H9 (cell line): ENCODE results near the gene DOCK9. TPM values are rescaled to one million over a fixed set of nuclear protein-coding genes. Genes with fewer than 3 reads are reported as not detected.

ENCODE experiments used
- DNase-seq: peaks from one replicate; pipeline ENCODE4 v3.0.0-alpha.2; 2017
- H2AFZ ChIP-seq: one replicate; pipeline ENCODE4 v1.6.1; 2013; ENCODE audit warnings: mild to moderate bottlenecking, low read length, control low read depth, moderate library complexity
- H2AK5ac ChIP-seq: 2 replicates; pipeline ENCODE4 v1.6.1; 2013; ENCODE audit warnings: low read length, control low read depth, mixed read lengths; ENCODE audit not compliant: insufficient read length
- H2BK120ac ChIP-seq: one replicate; pipeline ENCODE4 v1.6.1; 2013; ENCODE audit warnings: low read depth, mild to moderate bottlenecking, low read length, control low read depth, inconsistent platforms; ENCODE audit not compliant: poor library complexity, severe bottlenecking
- H2BK12ac ChIP-seq: 2 replicates; pipeline ENCODE4 v1.6.1; 2013; ENCODE audit warnings: low read length, control low read depth, mixed read lengths, low read depth; ENCODE audit not compliant: insufficient read length
- H2BK15ac ChIP-seq: 2 replicates; pipeline ENCODE4 v1.6.1; 2013; ENCODE audit warnings: low read depth, low read length, control low read depth
- H2BK20ac ChIP-seq: one replicate; pipeline ENCODE4 v1.6.1; 2013; ENCODE audit warnings: low read depth, mild to moderate bottlenecking, low read length, control low read depth, inconsistent platforms; ENCODE audit not compliant: poor library complexity, severe bottlenecking
- H2BK5ac ChIP-seq: 2 replicates; pipeline ENCODE4 v1.6.1; 2013; ENCODE audit warnings: low read length, control low read depth, mixed read lengths; ENCODE audit not compliant: insufficient read length
- H3K14ac ChIP-seq: 2 replicates; pipeline ENCODE4 v1.6.1; 2013; ENCODE audit warnings: low read length, control low read depth; ENCODE audit not compliant: insufficient read depth
- H3K18ac ChIP-seq: 2 replicates; pipeline ENCODE4 v1.6.1; 2013; ENCODE audit warnings: low read depth, mild to moderate bottlenecking, mixed read lengths, low read length, control low read depth; ENCODE audit not compliant: insufficient read length
- H3K23ac ChIP-seq: 2 replicates; pipeline ENCODE4 v1.6.1; 2013; ENCODE audit warnings: low read length, control low read depth, mixed read lengths, low read depth; ENCODE audit not compliant: insufficient read length
- H3K23me2 ChIP-seq: 2 replicates; pipeline ENCODE4 v1.6.1; 2013; ENCODE audit warnings: low read depth, mild to moderate bottlenecking, mixed read lengths, low read length, control low read depth; ENCODE audit not compliant: insufficient read length, poor library complexity, severe bottlenecking
- H3K27ac ChIP-seq: 2 replicates; pipeline ENCODE4 v1.5.1; 2013; ENCODE audit warnings: low read length, control low read depth, mixed read lengths, low read depth; ENCODE audit not compliant: insufficient read length
- H3K27me3 ChIP-seq: 2 replicates; pipeline ENCODE4 v1.6.1; 2013; ENCODE audit warnings: low read length, control low read depth, inconsistent platforms; ENCODE audit not compliant: insufficient read depth
- H3K4ac ChIP-seq: 2 replicates; pipeline ENCODE4 v1.6.1; 2013; ENCODE audit warnings: low read depth, mild to moderate bottlenecking, control low read depth, inconsistent platforms, low read length, moderate library complexity
- H3K4me1 ChIP-seq: 2 replicates; pipeline ENCODE4 v1.6.1; 2013; ENCODE audit warnings: low read length, control low read depth, inconsistent platforms; ENCODE audit not compliant: insufficient read depth
- H3K4me2 ChIP-seq: 2 replicates; pipeline ENCODE4 v1.6.1; 2013; ENCODE audit warnings: low read length, control low read depth, mixed read lengths; ENCODE audit not compliant: insufficient read length, insufficient read depth
- H3K56ac ChIP-seq: 2 replicates; pipeline ENCODE4 v1.6.1; 2013; ENCODE audit warnings: low read depth, mild to moderate bottlenecking, mixed read lengths, low read length, control low read depth; ENCODE audit not compliant: insufficient read length
- H3K79me1 ChIP-seq: 2 replicates; pipeline ENCODE4 v1.6.1; 2013; ENCODE audit warnings: low read depth, mild to moderate bottlenecking, moderate library complexity, low read length, control low read depth, inconsistent platforms; ENCODE audit not compliant: insufficient read depth, poor library complexity, severe bottlenecking
- H3K79me2 ChIP-seq: 2 replicates; pipeline ENCODE4 v1.6.1; 2013; ENCODE audit warnings: low read length, control low read depth, inconsistent platforms; ENCODE audit not compliant: insufficient read depth
- H3K9ac ChIP-seq: 2 replicates; pipeline ENCODE4 v1.6.1; 2013; ENCODE audit warnings: low read length, control low read depth, mixed read lengths; ENCODE audit not compliant: insufficient read length; ENCODE audit errors: extremely low read depth
- H3K9me3 ChIP-seq: one replicate; pipeline ENCODE4 v1.6.1; 2013; ENCODE audit warnings: low read depth, low read length, inconsistent platforms; ENCODE audit not compliant: control insufficient read depth
- H3T11ph ChIP-seq: one replicate; pipeline ENCODE4 v1.6.1; 2013; ENCODE audit warnings: mild to moderate bottlenecking, low read length, control low read depth, inconsistent platforms
- H4K20me1 ChIP-seq: one replicate; pipeline ENCODE4 v1.6.1; 2013; ENCODE audit not compliant: control insufficient read depth, insufficient read length, insufficient read depth
- H4K5ac ChIP-seq: 2 replicates; pipeline ENCODE4 v1.6.1; 2013; ENCODE audit warnings: low read depth, mild to moderate bottlenecking, mixed read lengths, low read length, control low read depth; ENCODE audit not compliant: insufficient read length
- H4K8ac ChIP-seq: replicated peaks from 2 replicates; pipeline ENCODE4 v1.6.1; 2013; ENCODE audit warnings: low read length, control low read depth, mixed read lengths, low read depth; ENCODE audit not compliant: insufficient read length
- H4K91ac ChIP-seq: 2 replicates; pipeline ENCODE4 v1.6.1; 2013; ENCODE audit warnings: low read depth, mild to moderate bottlenecking, moderate library complexity, mixed read lengths, low read length, control low read depth; ENCODE audit not compliant: insufficient read length
- H3K27ac Mint-ChIP-seq, 3 experiments: 2 replicates in 2 of 3; 3 replicates in 1 of 3; pipeline ENCODE4 v1.8.0; 2020 to 2021; ENCODE audit warnings: mixed read lengths in 3 of 3, mild to moderate bottlenecking in 1 of 3, moderate library complexity in 1 of 3
- H3K27me3 Mint-ChIP-seq: 2 replicates; pipeline ENCODE4 v1.8.0; 2021; ENCODE audit warnings: low read depth, mild to moderate bottlenecking, moderate library complexity, mixed read lengths
- H3K36me3 Mint-ChIP-seq, 3 experiments: 2 replicates in 2 of 3; 3 replicates in 1 of 3; pipeline ENCODE4 v1.8.0; 2020 to 2021; ENCODE audit warnings: low read depth in 3 of 3, mixed read lengths in 3 of 3; ENCODE audit not compliant: insufficient read depth in 1 of 3
- H3K4me1 Mint-ChIP-seq, 2 experiments: 2 replicates each; pipeline ENCODE4 v1.8.0; 2020; ENCODE audit warnings: mixed read lengths in 2 of 2
- H3K4me3 Mint-ChIP-seq, 2 experiments: 2 replicates in 1 of 2; 3 replicates in 1 of 2; pipeline ENCODE4 v1.8.0; 2020 to 2021; ENCODE audit warnings: mild to moderate bottlenecking in 2 of 2, mixed read lengths in 2 of 2, moderate library complexity in 1 of 2
- H3K9me3 Mint-ChIP-seq, 2 experiments: 2 replicates in 1 of 2; 3 replicates in 1 of 2; pipeline ENCODE4 v1.8.0; 2020; ENCODE audit warnings: mild to moderate bottlenecking in 2 of 2, mixed read lengths in 2 of 2, moderate library complexity in 1 of 2
- CTCF ChIP-seq: fragments of 200-600 bp; sonication (generic); conservative IDR thresholded peaks from 3 replicates; pipeline ENCODE4 v1.8.0; 2021; ENCODE audit warnings: antibody characterized with exemption, mild to moderate bottlenecking
- WGBS: extraction: QIAGEN DNeasy Blood & Tissue Kit; methylation state at CpG from one replicate; pipeline ENCODE4 v1.1.7; 2013; ENCODE audit warnings: missing lambda C conversion rate, low lambda C conversion rate, mixed read lengths; ENCODE audit not compliant: insufficient read length; ENCODE audit errors: extremely low coverage; 5-methylcytosine and 5-hydroxymethylcytosine counted together
- total RNA-seq: library from RNA; stranded (reverse); gene quantifications from 2 replicates; pipeline ENCODE4 v1.2.1, GENCODE V29; 2021

DOCK9 gene
- total RNA-seq, 1 experiment from 2014 or later = 23.0 TPM

- no peak overlapping the region for H3T11ph ChIP-seq
- Mint-ChIP-seq H3K4me1 (peaks cover 6 to 7% of the 10 kb centered on the region in 2 experiments; a peak in 1 of 4 replicates), H3K36me3 (no peaks in the 10 kb centered on the region), H3K9me3 (no peaks in the 10 kb centered on the region), H3K4me3 (no peak overlapping the region), H3K27ac (no peak overlapping the region), H3K27me3 (no peaks in the 10 kb centered on the region; the same call in none of the 2 replicates)
- no peak overlapping the region for H3K14ac ChIP-seq
- H3K9me3 ChIP-seq = no peaks in the 10 kb centered on the region
- no peak overlapping the region for H2AFZ ChIP-seq
- H3K79me1 ChIP-seq = no peaks in the 10 kb centered on the region
- no peaks in the 10 kb centered on the region for H3K79me2 ChIP-seq
- H3K4ac ChIP-seq = no peak overlapping the region
- H3K9ac ChIP-seq = no peak overlapping the region
- no peak overlapping the region for H3K18ac ChIP-seq
- H4K8ac ChIP-seq = no peak overlapping the region
- H2BK20ac ChIP-seq = no peak overlapping the region
- no peak overlapping the region for H2BK5ac ChIP-seq
- H4K20me1 ChIP-seq = no peaks in the 10 kb centered on the region
- DNase-seq = no peak
- no peaks in the 10 kb centered on the region for H3K4me1 ChIP-seq
- TF ChIP-seq CTCF = no peak
- H4K91ac ChIP-seq = no peak overlapping the region
- no peak overlapping the region for H2BK15ac ChIP-seq
- H4K5ac ChIP-seq = no peak overlapping the region
- H3K4me2 ChIP-seq = no peak overlapping the region
- no peak overlapping the region for H2AK5ac ChIP-seq
- H3K27ac ChIP-seq = no peak overlapping the region
- WGBS = no CpG with 5 or more reads among the region's 1 CpG
- no peaks in the 10 kb centered on the region for H3K27me3 ChIP-seq
- H3K23ac ChIP-seq = no peak overlapping the region
- H3K56ac ChIP-seq = no peak overlapping the region
- H2BK12ac ChIP-seq = no peak overlapping the region
- no peak overlapping the region for H2BK120ac ChIP-seq
- H3K23me2 ChIP-seq = no peaks in the 10 kb centered on the region
Observed at GRCh38 chr13:99012539-99012938, 34.7 kb upstream of the DOCK9 start.
